Stimulated activated CD8-positive, alpha-beta memory T cell treated with anti-CD3 and anti-CD28 coated beads, Interleukin-2, amount 100 ng/mL, for 1 hour (primary cell): Measurements from ENCODE around the gene MAML3.

ENCODE experiments used
- DNase-seq, 2 donors: peaks; one replicate each; pipeline ENCODE4 v3.0.0-alpha.2; 2020; ENCODE audit warnings: low read depth in 2 of 2

The MAML3 gene

DNA sequence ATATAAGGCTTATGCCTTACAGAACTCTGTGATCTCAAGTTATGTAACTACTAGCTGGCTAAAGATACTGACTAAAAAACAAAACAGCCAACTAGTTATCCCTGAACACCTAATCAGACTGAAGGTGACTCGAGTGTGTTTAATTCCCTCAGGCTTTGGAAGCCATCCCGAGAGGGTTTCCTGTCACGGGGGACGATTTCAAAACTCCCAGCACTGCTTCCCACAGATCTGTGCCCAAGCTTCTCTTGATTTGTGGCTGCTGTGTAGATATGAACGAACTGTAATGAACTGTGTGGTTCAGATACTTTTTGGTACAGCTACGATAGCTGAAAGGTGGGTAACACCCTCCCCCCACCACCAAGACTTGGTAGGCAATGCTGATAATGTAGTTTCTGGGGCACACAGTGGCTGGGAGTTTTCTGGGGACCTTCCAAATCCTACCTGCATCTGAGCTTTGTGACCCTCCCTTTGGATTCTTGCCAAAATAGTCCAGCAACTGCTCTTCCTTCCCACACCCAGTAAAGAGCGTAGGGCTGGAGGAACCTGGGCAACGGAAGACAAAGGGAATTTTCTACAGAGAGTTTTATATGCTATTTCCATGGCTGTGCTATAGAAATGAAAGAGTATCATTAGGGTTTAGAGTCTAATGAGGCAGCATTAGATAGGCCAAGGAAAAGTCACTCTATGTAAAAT, 339.5 kb downstream of the MAML3 start:
- DNase-seq, result no peak

GRCh38 chr4:139813881-139814280, 340.1 kb downstream of the MAML3 start:
- DNase-seq, result no peak

GRCh38 chr4:139810710-139811109, 343.3 kb downstream of the MAML3 start:
- no peak for DNase-seq

GRCh38 chr4:139809757-139810140, 344.2 kb downstream of the MAML3 start:
- DNase-seq, result no peak

- no peak for DNase-seq
These were observed 344.9 kb downstream of the MAML3 start for GRCh38 chr4:139808808-139809756.

DNA sequence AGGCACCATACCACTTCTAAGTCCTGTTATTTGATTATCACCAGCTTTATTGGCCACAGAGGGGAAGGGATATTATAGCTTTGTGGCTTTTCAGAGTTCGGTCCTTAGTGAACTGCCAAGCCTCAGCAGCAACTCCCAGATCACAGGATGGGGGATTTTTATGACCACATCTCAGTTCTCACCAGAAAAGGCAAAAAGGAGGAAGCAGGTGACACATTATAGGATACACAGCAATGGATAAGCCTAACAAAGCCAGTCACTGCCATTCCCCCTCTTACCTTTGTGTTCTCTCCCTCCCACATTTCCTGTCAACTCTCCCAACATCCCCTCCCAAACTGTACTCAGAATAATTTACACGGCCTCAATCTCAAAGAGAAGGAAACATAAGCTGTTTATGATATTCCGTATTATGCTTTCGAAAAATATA, 345.6 kb downstream of the MAML3 start:
- no peak for DNase-seq

DNA sequence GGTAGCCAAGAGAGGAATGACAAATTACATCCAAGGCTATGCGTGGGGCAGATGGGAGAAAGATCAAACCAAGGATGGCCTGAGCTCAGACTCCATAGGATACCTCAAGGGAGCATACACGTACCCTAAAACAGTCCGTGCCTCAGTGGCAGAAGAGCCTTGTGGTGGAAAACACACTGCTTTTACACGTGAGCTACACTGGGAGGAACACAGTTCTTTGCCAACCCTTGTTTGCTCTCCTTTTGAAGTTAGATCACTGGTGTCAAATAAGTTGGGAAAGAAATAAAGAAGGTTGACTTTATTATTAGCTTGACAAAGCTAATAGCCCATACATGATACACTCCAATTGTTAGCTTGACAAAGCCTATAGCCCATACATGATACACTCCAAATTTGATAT, 346.5 kb downstream of the MAML3 start:
- DNase-seq, result no peak

GRCh38 chr4:139806929-139807328, 347.1 kb downstream of the MAML3 start:
- DNase-seq, result no peak

DNA sequence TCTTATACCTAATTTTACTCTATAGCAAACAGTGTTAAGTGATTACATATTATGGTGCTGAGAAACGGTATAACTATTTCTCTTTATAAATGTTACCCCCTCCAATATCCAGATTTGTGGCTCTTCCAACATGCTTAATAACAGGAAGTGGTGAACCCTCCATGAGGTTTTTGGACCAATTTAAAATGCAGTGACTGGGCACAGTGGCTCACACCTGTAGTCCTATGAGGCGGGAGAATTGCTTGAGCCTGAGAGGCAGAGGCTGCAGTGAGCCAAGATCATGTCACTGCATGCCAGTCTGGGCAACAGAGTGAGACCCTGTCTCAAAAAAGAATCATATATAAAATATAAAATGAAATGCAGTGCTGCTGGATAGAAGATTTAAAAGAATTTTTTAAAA, 351.1 kb downstream of the MAML3 start:
- DNase-seq, result no peak

- no peak for DNase-seq
These were observed 351.5 kb downstream of the MAML3 start for GRCh38 chr4:139802488-139802887.

DNA sequence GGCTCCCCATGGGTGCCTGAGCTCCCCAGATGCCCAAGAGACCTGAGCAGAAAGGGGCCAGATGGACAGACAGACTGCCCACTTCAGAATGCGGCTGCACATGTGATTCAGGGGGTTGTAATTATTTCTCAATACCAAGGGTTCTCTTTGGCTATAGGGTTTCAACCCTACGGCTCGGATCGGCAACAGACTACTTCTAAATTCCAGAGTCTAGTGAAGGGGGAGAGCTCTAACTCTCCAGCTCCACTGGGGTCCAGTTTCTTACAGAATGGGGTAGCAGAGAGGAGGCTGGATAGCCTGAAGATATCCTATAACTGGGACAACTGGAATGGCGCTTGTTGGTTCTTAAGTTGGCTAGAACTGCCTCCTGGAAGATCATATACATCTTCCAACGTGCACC, 352.1 kb downstream of the MAML3 start:
- DNase-seq, result no peak

GRCh38 chr4:139800082-139800481, 353.9 kb downstream of the MAML3 start:
- DNase-seq, result no peak

DNA sequence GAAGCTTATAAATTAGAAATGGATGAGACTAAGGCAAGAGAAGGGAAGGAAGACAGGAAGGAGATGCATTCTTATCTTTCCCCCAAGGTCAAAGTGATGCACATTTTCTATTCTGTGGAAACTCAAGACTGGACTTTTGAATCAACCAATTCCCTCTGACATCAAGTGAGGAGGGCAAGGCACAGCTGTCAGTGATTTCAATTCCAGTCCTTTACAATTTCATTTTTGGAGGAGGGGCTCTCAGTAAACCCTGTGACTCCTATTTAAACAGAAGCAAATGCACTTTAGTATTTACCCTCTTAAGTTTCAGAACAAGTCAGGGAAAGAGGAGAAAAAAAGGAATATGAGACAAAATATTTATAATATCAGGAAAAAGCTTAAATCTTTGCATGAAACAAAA, 354.4 kb downstream of the MAML3 start:
- DNase-seq, result no peak

DNA sequence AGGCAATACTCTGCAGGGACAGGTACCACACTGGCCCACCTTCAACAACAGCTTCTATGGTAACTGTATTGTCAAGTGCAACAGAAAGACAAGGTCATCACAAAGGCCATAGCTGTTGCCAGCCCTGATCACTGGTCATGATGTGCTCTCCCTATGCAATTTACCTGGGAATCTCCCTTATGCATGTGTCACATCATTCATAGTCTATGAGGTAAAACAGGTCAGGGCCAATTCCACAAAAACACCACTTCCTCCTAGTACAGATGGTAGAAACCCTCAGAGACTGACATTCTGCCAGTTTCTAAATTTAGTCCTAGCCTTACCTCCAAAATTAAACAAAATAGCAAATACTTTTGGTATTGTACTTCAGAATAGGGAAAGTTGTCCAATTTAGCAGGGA, 355.5 kb downstream of the MAML3 start:
- DNase-seq, result no peak

GRCh38 chr4:139797287-139797686, 356.7 kb downstream of the MAML3 start:
- DNase-seq, result no peak

DNA sequence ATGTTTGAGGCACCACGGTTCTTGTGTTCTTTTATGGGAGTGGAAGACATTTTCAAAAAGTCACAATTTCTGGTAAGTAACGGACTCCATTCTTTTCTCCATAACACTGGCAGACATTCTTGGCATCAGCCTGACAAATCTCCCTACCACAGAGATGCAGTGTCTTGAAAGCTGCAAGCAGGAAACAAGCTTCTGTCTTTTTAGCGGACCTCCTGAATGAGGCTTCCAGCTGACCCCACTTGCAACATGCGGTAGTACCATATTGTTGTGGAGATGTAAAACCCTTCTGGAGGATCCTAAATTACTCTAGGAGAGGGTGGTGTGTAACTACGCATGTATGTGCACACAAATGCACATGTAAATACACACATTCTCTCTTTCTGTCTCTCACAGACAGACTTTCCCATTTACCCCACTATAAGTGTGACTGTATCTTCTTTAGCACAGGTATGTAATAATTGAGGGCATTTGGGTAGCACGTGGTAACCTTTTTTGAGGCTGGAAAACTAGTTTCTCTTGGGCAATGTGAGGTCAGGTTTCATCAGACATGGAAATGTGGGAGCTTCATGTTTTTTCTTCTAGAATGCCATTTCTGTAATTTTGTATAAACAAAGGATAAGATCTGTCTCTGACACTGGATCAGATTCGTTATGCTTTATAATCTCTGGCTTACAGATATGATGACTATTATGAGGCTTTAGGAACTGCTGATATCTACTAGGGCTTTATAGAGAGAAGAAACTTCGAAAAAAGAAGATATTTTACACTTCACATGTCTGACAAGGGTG, 358.3 kb downstream of the MAML3 start:
- DNase-seq, result no peak

DNA sequence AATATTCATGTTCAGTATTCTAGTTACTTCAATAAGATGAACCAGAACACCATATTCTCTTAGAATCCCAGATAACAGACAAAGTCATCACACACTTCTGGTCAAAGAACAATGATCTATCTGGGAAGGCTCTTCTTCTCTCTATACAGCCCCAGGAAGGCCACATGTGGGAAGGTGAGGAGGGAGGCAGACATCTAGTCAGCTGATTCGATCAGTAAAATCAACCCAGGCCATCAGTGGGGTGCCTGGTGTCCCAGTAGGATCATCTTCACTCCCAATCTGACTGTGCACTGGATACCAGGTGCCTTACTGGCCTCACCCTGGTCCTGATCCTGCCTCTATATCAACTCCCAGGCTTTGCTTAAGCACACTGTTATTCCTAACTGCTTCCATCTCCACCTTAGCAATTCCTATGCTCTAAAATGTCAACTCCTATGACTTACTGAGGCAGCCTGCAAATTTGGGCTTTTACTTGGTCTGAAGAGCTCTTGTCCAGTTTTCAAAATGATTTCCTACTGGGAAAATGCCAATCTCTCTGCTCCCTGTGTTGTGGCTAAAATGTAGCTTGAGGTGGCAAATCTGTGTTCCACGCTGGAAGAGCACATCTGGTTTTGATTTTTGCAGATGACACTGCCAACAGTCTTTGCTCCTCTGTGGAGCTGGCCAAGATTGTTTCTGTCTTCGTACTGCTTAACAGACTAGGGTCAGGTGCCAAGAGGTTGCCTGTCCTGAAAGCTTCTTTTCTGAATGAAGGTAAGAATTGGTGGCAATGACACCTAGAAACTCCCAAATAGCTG, 359.6 kb downstream of the MAML3 start:
- DNase-seq, result no peak

GRCh38 chr4:139791681-139792080, 362.3 kb downstream of the MAML3 start:
- DNase-seq, result no peak

DNA sequence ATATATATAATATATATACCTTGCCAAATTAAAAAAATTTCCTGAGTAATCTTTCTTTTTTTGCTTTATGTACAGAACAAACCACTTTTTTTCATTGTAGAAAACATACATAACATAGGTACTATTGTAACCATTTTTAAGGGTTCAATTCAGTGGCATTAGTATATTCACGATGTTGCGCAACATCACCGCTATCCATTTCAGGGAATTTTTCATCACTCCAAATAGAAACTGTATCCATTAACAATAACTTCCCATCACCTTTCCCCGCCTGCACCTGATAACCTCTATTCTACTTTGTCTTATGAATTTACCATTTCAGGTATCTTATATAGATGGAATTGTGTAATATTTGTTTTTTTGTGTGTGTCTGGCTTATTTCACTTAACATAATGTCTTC, 363.7 kb downstream of the MAML3 start:
- DNase-seq, result no peak

DNA sequence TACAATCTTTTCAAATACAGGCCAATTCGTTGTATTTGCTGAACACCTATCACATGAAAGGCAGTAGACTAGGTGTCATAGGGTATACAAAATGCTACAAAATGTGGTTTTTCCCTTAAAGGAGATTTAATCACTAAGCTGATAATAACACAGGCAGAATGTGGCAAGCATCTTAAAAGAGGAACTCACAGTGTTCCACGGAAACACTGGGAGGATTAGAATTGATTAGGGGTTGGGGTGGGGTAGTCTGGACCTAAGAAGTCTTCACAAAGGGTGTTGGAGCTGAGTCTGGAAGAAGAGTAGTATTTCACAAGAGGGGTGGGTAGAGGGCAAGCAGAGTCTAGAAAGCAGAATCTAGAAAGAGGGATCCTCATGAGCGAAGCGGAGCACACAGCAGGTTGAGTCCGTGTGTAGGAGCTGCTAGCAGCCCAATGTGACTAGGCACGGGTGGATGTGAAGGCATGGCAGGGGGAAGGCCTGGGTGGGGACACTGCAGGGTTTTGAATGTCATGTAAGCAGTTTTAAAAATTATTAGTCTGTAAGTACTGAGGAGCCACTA, 364.8 kb downstream of the MAML3 start:
- DNase-seq, result no peak
